WTC11 (cell line): Measurements from ENCODE around the gene IQCF5. TPM values are rescaled to one million over a fixed set of nuclear protein-coding genes. Genes with fewer than 3 reads are reported as not detected.
A peak's percentile ranks its signal among the peaks of the same experiment; 100 is the strongest.
"Not testable (repeated sequence)": the region's sequence is repeated elsewhere in the genome, so short reads cannot be mapped to it uniquely, and the experiment has no call there.

Experiments
- ATAC-seq: fragments of 200-7000 bp; cut with Tn5 transposase; 2 replicates; pipeline ENCODE4 v1.10.0; 2021; ENCODE audit warnings: mild to moderate bottlenecking, moderate library complexity
- CTCF ChIA-PET: fragments of 300-600 bp; sonication (Branson Sonifier 250); formaldehyde crosslinking; loops from one replicate; lab custom pipeline; 2021; ENCODE audit warnings: antibody characterized with exemption; lab: Charles Lee
- POLR2A ChIA-PET: fragments of 350-600 bp; sonication (Branson Sonifier 250); formaldehyde crosslinking; loops from one replicate; lab custom pipeline; 2021; ENCODE audit warnings: antibody characterized with exemption; lab: Charles Lee
- DNase-seq: peaks from one replicate; pipeline ENCODE4 v3.0.0; 2021; ENCODE audit warnings: low spot score
- H3K27ac Mint-ChIP-seq: 2 replicates; pipeline ENCODE4 v1.8.0; 2021; ENCODE audit warnings: mixed read lengths
- H3K27me3 Mint-ChIP-seq: 2 replicates; pipeline ENCODE4 v1.8.0; 2021; ENCODE audit warnings: low read depth, mild to moderate bottlenecking, moderate library complexity, mixed read lengths
- H3K36me3 Mint-ChIP-seq: 2 replicates; pipeline ENCODE4 v1.8.0; 2021; ENCODE audit warnings: mixed read lengths
- H3K4me1 Mint-ChIP-seq: 2 replicates; pipeline ENCODE4 v1.8.0; 2022; ENCODE audit warnings: mixed read lengths
- H3K4me3 Mint-ChIP-seq: 2 replicates; pipeline ENCODE4 v1.8.0; 2021; ENCODE audit warnings: mild to moderate bottlenecking, moderate library complexity, mixed read lengths
- H3K9me3 Mint-ChIP-seq: 2 replicates; pipeline ENCODE4 v1.8.0; 2021; ENCODE audit warnings: mixed read lengths
- CREM ChIP-seq: sonication (generic); formaldehyde crosslinking; IDR thresholded peaks from 2 replicates; pipeline ENCODE4 v1.8.1; 2022; ENCODE audit warnings: mild to moderate bottlenecking, missing genetic modification reagents, moderate library complexity
- CTCF ChIP-seq: fragments of 200-600 bp; IDR thresholded peaks from 2 replicates; pipeline ENCODE4 v1.8.0; 2022; ENCODE audit warnings: antibody characterized with exemption
- E2F1 ChIP-seq: sonication (generic); formaldehyde crosslinking; IDR thresholded peaks from 2 replicates; pipeline ENCODE4 v1.8.0; 2022; ENCODE audit warnings: mild to moderate bottlenecking, missing genetic modification reagents
- ELF4 ChIP-seq: sonication (generic); formaldehyde crosslinking; IDR thresholded peaks from 2 replicates; pipeline ENCODE4 v1.8.1; 2022; ENCODE audit warnings: low read depth, mild to moderate bottlenecking, moderate library complexity, missing genetic modification reagents
- HMGA2 ChIP-seq: fragments of 250-450 bp; sonication (Bioruptor Pico); IDR thresholded peaks from 2 replicates; pipeline ENCODE4 v1.4.0; 2021; ENCODE audit warnings: mild to moderate bottlenecking, moderate library complexity
- HMGXB4 ChIP-seq: sonication (generic); formaldehyde crosslinking; IDR thresholded peaks from 2 replicates; pipeline ENCODE4 v1.8.1; 2023; ENCODE audit warnings: mild to moderate bottlenecking, moderate library complexity, missing genetic modification reagents
- IRF2 ChIP-seq: sonication (generic); formaldehyde crosslinking; IDR thresholded peaks from 2 replicates; pipeline ENCODE4 v1.8.0; 2022; ENCODE audit warnings: low read depth, missing genetic modification reagents, borderline replicate concordance
- JUN ChIP-seq: sonication (generic); formaldehyde crosslinking; IDR thresholded peaks from 2 replicates; pipeline ENCODE4 v1.8.0; 2023; ENCODE audit warnings: mild to moderate bottlenecking, missing genetic modification reagents
- MXD4 ChIP-seq: fragments of 250-450 bp; sonication (Bioruptor Pico); IDR thresholded peaks from 2 replicates; pipeline ENCODE4 v1.8.0; 2021; ENCODE audit warnings: mild to moderate bottlenecking, moderate library complexity, borderline replicate concordance
- NFE2L1 ChIP-seq: sonication (generic); formaldehyde crosslinking; IDR thresholded peaks from 2 replicates; pipeline ENCODE4 v1.8.1; 2023; ENCODE audit warnings: missing genetic modification reagents
- NFYB ChIP-seq: sonication (generic); formaldehyde crosslinking; conservative IDR thresholded peaks from 2 replicates; pipeline ENCODE4 v1.8.0; 2022; ENCODE audit warnings: low read depth, missing genetic modification reagents
- OVOL2 ChIP-seq: fragments of 250-450 bp; sonication (Bioruptor Pico); IDR thresholded peaks from 2 replicates; pipeline ENCODE4 v1.9.0; 2021; ENCODE audit warnings: mild to moderate bottlenecking, borderline replicate concordance
- SOX15 ChIP-seq: fragments of 250-450 bp; sonication (Bioruptor Pico); IDR thresholded peaks from 2 replicates; pipeline ENCODE4 v1.9.0; 2021; ENCODE audit warnings: mild to moderate bottlenecking
- USF1 ChIP-seq: sonication (generic); formaldehyde crosslinking; IDR thresholded peaks from 2 replicates; pipeline ENCODE4 v1.8.0; 2022; ENCODE audit warnings: mild to moderate bottlenecking, missing genetic modification reagents
- ZNF121 ChIP-seq: sonication (generic); formaldehyde crosslinking; IDR thresholded peaks from 2 replicates; pipeline ENCODE4 v1.8.0; 2023; ENCODE audit warnings: missing genetic modification reagents
- ZNF232 ChIP-seq: sonication (generic); formaldehyde crosslinking; IDR thresholded peaks from 2 replicates; pipeline ENCODE4 v1.8.0; 2022; ENCODE audit warnings: mild to moderate bottlenecking, missing genetic modification reagents
- ZNF263 ChIP-seq: sonication (generic); formaldehyde crosslinking; IDR thresholded peaks from 2 replicates; pipeline ENCODE4 v1.8.1; 2022; ENCODE audit warnings: low read depth, mild to moderate bottlenecking, moderate library complexity, missing genetic modification reagents
- ZNF425 ChIP-seq: fragments of 250-450 bp; sonication (Bioruptor Pico); conservative IDR thresholded peaks from 2 replicates; pipeline ENCODE4 v1.9.0; 2021; ENCODE audit warnings: mild to moderate bottlenecking
- ZNF671 ChIP-seq: fragments of 250-450 bp; sonication (Bioruptor Pico); IDR thresholded peaks from 2 replicates; pipeline ENCODE4 v1.8.0; 2021; ENCODE audit warnings: mild to moderate bottlenecking
- total RNA-seq: library from RNA; stranded (reverse); gene quantifications from 3 replicates; pipeline ENCODE4 v1.2.3, GENCODE V29; 2021
- TF ChIP-seq, protein P1 (sequence below): sonication (generic); formaldehyde crosslinking; IDR thresholded peaks from 2 replicates; pipeline ENCODE4 v1.8.0; 2022; ENCODE audit warnings: mild to moderate bottlenecking, missing genetic modification reagents
- TF ChIP-seq, protein P2 (sequence below): sonication (generic); formaldehyde crosslinking; IDR thresholded peaks from 2 replicates; pipeline ENCODE4 v1.8.1; 2022; ENCODE audit warnings: low read depth, missing genetic modification reagents, borderline replicate concordance

Gene IQCF5
- total RNA-seq, 1 experiment from 2014 or later: not detected

DNA sequence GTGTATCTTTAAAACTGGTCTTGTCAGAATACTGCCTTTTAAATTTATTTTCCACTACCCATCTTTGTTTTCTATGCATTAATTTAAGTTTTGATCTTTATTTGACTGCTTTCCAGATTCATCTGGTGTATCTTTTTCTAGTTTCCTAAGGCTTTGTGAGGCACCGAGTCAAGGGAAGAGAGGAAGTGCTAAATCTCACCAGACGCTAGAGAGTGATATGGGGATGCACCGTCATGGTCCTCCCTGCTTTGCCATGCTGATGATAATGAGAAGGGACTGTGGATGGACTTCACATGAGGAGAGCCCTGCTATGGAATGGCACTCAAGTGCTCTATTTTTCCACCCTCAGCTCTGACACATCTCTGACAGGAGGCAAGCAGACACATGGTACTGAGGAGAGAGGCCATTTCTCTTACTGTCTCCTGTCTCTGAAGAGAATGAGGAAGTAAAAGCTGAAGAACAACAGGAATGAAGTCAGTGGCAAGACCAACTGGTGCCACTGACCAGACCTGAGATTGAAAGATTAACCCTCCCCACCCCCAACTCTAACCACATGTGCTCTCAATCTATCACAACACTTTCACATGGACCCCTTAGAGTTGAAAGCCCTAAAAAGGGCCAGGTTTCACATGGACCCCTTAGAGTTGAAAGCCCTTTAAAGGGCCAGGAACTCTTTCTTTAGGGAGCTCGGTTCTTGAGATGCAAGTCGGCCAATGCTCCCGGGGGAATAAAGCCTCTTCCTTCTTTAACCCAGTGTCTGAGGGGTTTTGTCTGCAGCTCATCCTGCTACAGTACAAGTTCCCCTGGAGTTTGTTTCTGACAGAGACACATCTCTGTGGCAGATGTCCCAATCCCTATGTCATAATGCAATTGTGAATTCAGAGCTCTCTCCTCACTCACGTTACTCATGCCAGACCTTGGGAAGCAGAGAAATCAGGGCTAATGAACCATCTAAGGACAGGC is 14.4 kb downstream of the IQCF5 start, which contains the start of gene IQCF2 (continued):
- TF ChIP-seq NFYB: no peak

GRCh38 chr3:51855411-51855810 is 20.0 kb downstream of the IQCF5 start:
- CTCF ChIA-PET, ATAC-seq, H3K27ac Mint-ChIP-seq, POLR2A ChIA-PET, H3K4me1 Mint-ChIP-seq, DNase-seq, H3K4me3 Mint-ChIP-seq: not testable (repeated sequence)
- Mint-ChIP-seq H3K27me3 (peaks cover 16% of the 10 kb centered on the region), H3K36me3 (peaks cover 13% of the 10 kb centered on the region), H3K9me3 (peaks cover 44% of the 10 kb centered on the region)

- Mint-ChIP-seq H3K4me1 (peaks cover 15% of the 10 kb centered on the region), H3K36me3 (0 out of 2 replicates have a peak, but pooled peaks cover under 1% of the 10 kb centered on the region), H3K9me3 (peaks cover 34% of the 10 kb centered on the region), H3K4me3 (no peak overlapping the region), H3K27ac (peak overlapping the region; percentile 64), H3K27me3 (no peaks in the 10 kb centered on the region)
- CTCF ChIA-PET: interaction anchor here (1.4 to 2.1 kb wide), 4 partner anchors 25 to 135 kb away, joined by 3 to 13 read pairs (median 6); no protein-coding TSS in a partner anchor
- no peak for TF ChIP-seq ZNF425 (CRISPR knock-in tag)
- no peak for TF ChIP-seq CREM (CRISPR knock-in tag)
- no peak for TF ChIP-seq OVOL2 (CRISPR knock-in tag)
- no peak for TF ChIP-seq USF1
- TF ChIP-seq E2F1 (CRISPR knock-in tag): no peak
- no peak for TF ChIP-seq ELF4 (CRISPR knock-in tag)
- TF ChIP-seq, protein P1, sequence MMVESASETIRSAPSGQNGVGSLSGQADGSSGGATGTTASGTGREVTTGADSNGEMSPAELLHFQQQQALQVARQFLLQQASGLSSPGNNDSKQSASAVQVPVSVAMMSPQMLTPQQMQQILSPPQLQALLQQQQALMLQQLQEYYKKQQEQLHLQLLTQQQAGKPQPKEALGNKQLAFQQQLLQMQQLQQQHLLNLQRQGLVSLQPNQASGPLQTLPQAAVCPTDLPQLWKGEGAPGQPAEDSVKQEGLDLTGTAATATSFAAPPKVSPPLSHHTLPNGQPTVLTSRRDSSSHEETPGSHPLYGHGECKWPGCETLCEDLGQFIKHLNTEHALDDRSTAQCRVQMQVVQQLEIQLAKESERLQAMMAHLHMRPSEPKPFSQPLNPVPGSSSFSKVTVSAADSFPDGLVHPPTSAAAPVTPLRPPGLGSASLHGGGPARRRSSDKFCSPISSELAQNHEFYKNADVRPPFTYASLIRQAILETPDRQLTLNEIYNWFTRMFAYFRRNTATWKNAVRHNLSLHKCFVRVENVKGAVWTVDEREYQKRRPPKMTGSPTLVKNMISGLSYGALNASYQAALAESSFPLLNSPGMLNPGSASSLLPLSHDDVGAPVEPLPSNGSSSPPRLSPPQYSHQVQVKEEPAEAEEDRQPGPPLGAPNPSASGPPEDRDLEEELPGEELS (CRISPR knock-in tag): no peak
- TF ChIP-seq, protein P2, sequence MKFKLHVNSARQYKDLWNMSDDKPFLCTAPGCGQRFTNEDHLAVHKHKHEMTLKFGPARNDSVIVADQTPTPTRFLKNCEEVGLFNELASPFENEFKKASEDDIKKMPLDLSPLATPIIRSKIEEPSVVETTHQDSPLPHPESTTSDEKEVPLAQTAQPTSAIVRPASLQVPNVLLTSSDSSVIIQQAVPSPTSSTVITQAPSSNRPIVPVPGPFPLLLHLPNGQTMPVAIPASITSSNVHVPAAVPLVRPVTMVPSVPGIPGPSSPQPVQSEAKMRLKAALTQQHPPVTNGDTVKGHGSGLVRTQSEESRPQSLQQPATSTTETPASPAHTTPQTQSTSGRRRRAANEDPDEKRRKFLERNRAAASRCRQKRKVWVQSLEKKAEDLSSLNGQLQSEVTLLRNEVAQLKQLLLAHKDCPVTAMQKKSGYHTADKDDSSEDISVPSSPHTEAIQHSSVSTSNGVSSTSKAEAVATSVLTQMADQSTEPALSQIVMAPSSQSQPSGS: no peak
- no peak for TF ChIP-seq MXD4 (CRISPR knock-in tag)
- TF ChIP-seq SOX15 (CRISPR knock-in tag): no peak
- no peak for TF ChIP-seq JUN
- TF ChIP-seq HMGXB4 (CRISPR knock-in tag): no peak
- TF ChIP-seq ZNF263 (CRISPR knock-in tag): no peak
- no peak for TF ChIP-seq ZNF671 (CRISPR knock-in tag)
- TF ChIP-seq ZNF121 (CRISPR knock-in tag): no peak
- no peak for TF ChIP-seq NFE2L1 (CRISPR knock-in tag)
- no peak for TF ChIP-seq HMGA2
- no peak for TF ChIP-seq IRF2 (CRISPR knock-in tag)
- no peak for TF ChIP-seq CTCF
- TF ChIP-seq ZNF232 (CRISPR knock-in tag): no peak
- POLR2A ChIA-PET: interaction anchor here (0.6 kb wide), 1 partner anchor 1189 kb away, joined by 3 read pairs; no protein-coding TSS in a partner anchor
- ATAC-seq: peak; percentile 90
- peak; percentile 23 for DNase-seq
These were observed 30.3 kb downstream of the IQCF5 start for GRCh38 chr3:51845129-51845528.
